Measurements from ENCODE around the gene FABP2.
"Not testable (repeated sequence)": the region's sequence is repeated elsewhere in the genome, so short reads cannot be mapped to it uniquely, and the experiment has no call there.

FABP2 gene

GRCh38 chr4:119321921-119322687, at the start of gene FABP2:
TSS of gene FABP2 (minus strand) at chr4:119322138. CDS start at chr4:119322102, 36 bp downstream.
- DNase-seq: no peak

GRCh38 chr4:119370951-119371683, 49.2 kb upstream of the FABP2 start:
- not testable (repeated sequence) for DNase-seq

DNA sequence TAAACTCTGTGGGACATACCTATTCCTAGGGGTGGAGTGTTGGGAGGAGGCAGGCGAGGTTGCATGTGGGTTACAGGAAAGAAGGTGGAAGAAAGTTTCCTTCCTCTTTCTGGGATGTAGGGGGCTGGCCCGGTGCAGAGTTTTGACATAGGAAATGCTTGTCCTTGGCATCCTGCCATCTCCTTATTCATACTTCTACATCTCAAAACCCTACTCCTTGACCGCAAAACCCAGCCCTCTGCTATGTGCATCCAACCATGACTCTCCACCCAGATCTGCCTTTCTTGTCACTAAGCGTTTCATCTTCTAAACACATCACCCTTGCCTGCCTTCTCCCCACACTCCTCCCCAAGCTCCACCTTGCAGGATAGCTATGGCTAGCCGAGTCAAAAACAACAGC, 48.5 kb upstream of the FABP2 start:
- DNase-seq: peak in 1 of 2 experiments; percentile 5

DNA sequence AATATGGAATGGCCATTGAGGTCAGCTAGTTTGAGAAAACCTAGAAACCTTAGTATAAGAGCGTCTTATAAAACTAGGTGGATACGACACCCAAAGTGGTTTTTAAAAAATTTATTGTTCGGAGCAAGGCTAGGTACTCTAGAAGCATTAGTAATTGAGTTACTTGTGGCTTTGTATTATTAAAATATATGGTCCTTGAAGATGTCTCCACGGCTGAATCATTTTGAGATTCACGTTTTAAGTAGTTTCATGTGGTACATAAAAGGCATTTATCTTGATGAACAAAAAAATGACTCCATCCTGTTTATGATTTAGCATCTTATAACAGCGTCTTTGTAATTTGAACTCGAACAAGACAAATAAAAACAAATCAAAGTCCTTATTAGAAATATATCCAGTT, 44.9 kb upstream of the FABP2 start:
- not testable (repeated sequence) for DNase-seq

GRCh38 chr4:119364203-119364602, 42.3 kb upstream of the FABP2 start:
- not testable (repeated sequence) for DNase-seq

DNA sequence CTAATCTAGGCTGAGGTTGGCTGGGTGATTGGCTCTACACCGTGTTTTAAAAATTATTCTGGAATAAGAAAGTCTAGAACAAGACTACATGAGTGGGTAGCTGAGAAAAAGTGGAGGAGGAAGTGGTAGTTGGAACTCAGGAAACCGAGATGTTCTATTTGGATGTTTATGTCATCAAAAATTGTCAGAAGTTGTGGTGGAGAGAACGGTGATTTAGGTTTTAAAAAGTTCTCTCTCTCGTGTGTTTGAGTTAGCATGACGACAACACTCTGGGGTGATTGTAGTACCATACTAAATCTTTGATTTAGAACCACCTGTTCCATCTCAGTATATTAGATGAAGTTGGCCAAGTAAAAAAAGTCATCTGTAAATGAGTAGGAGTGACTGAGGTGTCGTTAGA, 41.4 kb upstream of the FABP2 start:
- not testable (repeated sequence) for DNase-seq

GRCh38 chr4:119362413-119362812, 40.5 kb upstream of the FABP2 start:
- DNase-seq: not testable (repeated sequence)

DNA sequence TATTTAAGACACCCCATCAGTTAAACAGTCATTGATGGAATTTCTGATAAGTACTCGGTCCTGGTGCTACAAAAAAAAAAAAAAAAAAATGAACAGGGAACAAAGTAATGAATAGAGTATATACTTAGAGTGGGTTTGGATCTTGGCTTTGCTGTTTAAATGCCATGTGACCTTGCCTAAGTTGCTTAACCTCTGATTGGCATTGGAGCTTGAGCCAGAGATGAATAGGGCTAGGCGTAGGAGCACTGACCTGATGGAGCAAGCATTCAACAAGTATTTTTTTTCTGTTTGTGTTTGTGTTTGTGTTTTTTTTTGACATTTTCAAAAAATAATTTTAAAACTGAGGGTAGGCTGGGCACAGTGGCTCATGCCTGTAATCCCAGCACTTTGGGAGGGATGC, 37.9 kb upstream of the FABP2 start:
- not testable (repeated sequence) for DNase-seq

GRCh38 chr4:119356796-119357195, 34.9 kb upstream of the FABP2 start:
- DNase-seq: peak in 1 of 2 experiments; percentile 26

- peak in 1 of 2 experiments; percentile 4 for DNase-seq
Observed at GRCh38 chr4:119356041-119356440, 34.1 kb upstream of the FABP2 start.

GRCh38 chr4:119353364-119353763, 31.4 kb upstream of the FABP2 start:
- DNase-seq: peak; percentile 80 to 83

DNA sequence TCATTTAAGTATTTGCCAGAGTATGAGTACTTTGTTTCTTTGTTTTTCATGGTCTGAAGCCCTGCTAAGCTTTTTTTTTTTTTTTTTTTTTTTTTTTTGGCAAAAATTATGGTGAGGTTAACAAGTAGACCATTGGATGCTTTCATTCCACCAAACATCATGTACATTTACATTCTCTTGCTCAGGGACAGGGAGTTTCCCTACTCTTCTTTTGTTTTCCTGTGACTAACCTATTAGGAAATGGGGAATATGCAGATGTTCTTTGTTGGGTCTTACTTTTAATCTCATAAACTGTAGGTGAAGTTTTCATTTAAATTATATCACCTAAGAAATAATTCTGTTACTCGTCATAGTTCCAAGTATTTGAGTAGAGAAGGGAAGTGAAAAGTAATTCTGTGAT, 26.2 kb upstream of the FABP2 start:
- not testable (repeated sequence) for DNase-seq

- not testable (repeated sequence) for DNase-seq
Observed at GRCh38 chr4:119343293-119343692, 21.4 kb upstream of the FABP2 start.

DNA sequence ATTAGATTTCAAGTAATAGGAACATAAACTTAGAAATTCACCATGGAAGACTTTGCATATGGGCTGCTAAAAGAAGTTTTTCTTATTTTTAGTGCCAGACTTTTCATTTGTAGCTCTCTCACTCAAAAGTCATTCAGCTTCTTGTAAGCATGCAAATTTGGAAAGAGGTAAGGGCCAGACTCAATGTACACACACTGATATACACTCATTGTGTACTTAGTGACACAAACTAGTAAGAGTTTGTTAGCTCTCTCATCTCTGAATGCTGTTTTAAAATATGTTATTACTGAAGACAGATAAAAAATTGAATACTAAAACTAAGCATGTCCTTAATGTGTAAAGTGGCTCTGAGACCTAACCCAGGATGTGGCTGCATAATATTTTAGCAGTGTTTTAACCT, 18.0 kb upstream of the FABP2 start:
- peak; percentile 10 to 40 for DNase-seq

- no peak for DNase-seq
Observed at GRCh38 chr4:119337010-119337409, 15.1 kb upstream of the FABP2 start.

DNA sequence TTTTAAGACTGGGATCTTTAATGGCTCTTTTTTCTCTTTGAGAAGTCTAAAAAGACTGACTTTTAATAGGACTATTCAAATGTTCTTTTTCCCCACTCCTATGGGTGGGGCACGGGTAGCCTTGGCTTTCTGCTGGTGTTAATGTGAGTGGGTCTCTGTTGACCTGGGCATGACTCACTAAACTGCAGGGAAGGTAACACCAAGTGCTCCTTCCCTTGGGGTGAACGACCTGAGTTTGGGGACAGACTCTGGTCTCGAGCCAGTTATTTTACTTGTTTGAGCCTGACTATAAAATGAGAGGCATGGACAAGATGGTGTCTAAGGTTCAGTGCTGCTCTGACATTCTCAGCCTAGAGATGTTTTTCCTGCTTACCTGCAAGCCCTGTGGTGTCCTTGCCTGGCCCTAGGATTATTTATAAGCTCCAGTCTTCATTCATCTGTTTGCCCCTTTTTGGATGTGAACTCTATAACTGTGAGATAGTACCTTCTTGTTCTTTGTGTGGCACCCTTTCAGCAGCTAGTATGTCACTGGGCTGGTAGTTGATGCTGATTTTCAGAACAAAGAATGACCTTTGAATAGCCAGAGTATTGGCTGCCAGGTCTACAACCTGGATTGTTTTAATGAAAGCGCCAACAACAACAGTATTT, 14.5 kb upstream of the FABP2 start:
- DNase-seq: not testable (repeated sequence)

DNA sequence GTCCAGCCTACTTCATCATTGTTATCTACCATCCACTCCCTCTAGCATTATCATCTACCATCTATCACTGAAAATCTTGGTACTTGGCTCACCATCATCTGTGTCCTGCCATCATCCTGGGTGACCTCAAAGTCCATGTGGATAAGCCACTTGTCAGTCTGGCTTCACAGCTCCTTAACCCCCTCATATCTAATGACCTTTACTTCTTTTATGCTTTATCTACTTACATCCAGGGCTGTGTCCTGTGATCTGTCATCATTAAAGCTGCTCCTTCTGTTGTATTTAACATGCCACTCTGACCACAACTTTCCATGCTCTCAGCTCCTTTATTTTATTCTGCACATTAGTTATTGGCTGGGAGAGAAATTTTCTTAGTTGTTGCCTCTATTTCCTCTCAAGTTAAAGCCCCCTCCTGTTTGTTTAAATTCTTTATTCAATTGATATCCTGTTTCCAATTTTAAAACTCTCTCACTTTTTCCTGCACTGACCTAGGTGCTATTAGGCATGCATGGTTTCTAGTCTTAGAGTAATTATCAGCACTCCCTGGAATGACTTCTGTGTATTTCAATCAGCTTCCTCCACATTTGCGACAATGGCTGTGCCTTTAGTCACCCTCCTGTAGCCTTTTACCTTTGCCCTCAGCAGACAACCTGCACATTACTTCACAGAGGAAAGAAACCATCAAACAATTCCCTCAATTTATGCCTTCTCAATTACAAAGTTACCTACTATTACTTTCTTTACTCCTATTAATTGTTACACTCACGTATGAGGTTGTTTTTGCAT, 8.1 kb upstream of the FABP2 start:
- no peak for DNase-seq

GRCh38 chr4:119328695-119329094, 6.8 kb upstream of the FABP2 start:
- DNase-seq: no peak

DNA sequence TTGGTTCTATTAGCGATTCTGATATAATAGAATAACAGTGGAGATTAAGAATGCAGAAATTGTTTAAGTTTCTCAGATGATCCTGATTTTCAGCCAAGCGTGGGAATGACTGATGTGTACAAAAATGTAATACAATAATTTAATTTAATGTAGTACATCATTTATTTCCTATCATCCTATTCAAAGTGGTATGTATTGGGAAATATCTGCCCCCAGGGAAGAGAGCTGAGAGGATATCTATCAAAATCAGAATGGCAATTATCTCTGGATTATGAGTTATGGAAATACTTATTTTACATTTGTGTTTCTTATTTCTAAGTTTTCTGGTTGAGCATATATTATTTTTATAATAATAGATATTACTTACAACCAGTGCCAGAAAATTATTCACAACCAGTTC, 3.9 kb downstream of the FABP2 start:
- no peak for DNase-seq

GRCh38 chr4:119315036-119315435, 6.9 kb downstream of the FABP2 start:
- DNase-seq: no peak

DNA sequence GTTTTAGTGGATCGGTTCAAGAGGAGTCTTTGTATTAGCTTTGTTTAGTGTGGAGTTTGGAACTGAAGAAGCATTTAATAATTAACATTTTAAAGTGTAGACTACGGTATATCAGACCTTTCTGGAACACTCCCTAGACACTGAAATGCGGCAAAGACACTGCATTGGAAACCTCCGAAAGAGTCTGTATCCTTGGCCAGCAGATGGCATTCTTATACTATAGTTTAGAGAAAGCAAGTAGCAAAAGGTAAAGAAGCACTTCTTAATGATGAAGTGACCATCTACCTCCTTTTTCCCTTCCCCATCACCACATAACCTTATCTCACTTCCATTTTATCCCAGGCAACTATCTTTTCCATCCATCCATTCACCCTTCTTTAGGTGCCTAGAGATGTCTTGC, 7.6 kb downstream of the FABP2 start:
- peak; percentile 60 to 78 for DNase-seq

DNA sequence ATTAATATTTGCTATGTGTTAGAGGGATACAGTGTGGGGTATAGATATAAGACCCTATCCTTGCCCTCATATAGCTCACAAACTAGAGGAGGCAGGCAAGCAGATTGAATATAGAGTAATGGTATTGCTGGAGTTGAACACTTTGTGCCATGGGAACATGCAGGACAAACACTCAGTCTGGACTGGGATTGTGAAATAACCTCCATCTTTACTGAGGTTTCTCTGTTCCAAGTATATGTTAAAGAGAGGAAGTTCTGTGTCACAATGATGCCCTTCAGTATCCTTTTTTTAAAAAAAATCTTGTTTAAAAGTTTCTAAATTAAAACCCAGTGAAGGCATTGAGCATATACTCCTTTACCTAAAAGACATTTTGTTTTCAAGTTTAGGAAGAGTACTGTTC, 8.7 kb downstream of the FABP2 start:
- DNase-seq: no peak

- DNase-seq: no peak
Observed at GRCh38 chr4:119310826-119311225, 11.1 kb downstream of the FABP2 start.
